Keratinocyte (primary cell): ENCODE data around the gene SAMD14. TPM values are rescaled to one million over a fixed set of nuclear protein-coding genes. Genes with fewer than 3 reads are reported as not detected.

Experiments
- DNase-seq: peaks from one replicate; pipeline ENCODE4 v3.0.0-alpha.2; 2011; ENCODE audit warnings: low read depth, missing footprints, low spot score
- FAIRE-seq: peaks from 2 replicates; lab custom pipeline; 2011; peaks lifted over from hg19 to GRCh38; lab: Jason Lieb, UNC
- H2AFZ ChIP-seq: 2 replicates; pipeline ENCODE4 v1.6.0; 2012; ENCODE audit warnings: low read length, control low read depth, inconsistent platforms; ENCODE audit not compliant: control insufficient read depth
- H3K27ac ChIP-seq: 2 replicates; pipeline ENCODE4 v1.5.1; 2011; ENCODE audit warnings: low read length; ENCODE audit not compliant: control insufficient read depth, insufficient read depth
- H3K27me3 ChIP-seq: 3 replicates; pipeline ENCODE4 v1.6.0; 2011; ENCODE audit warnings: low read length; ENCODE audit not compliant: control insufficient read depth, insufficient read depth; ENCODE audit errors: extremely low read depth
- H3K36me3 ChIP-seq, 2 experiments: 2 replicates in 1 of 2; 3 replicates in 1 of 2; pipeline ENCODE4 v1.5.1; 2011; ENCODE audit warnings: low read length in 2 of 2, mild to moderate bottlenecking in 1 of 2; ENCODE audit not compliant: control insufficient read depth in 2 of 2, insufficient read depth in 2 of 2; ENCODE audit errors: extremely low read depth in 1 of 2
- H3K4me1 ChIP-seq: 3 replicates; pipeline ENCODE4 v1.5.1; 2011; ENCODE audit warnings: low read length; ENCODE audit not compliant: control insufficient read depth, insufficient read depth; ENCODE audit errors: extremely low read depth
- H3K4me2 ChIP-seq: 3 replicates; pipeline ENCODE4 v1.6.0; 2011; ENCODE audit warnings: low read depth, low read length; ENCODE audit not compliant: control insufficient read depth, insufficient read depth; ENCODE audit errors: extremely low read depth
- H3K4me3 ChIP-seq, 3 experiments: fragments of 200-600 bp in 1 of 3; sonication (generic) in 1 of 3; 2 replicates in 2 of 3; 3 replicates in 1 of 3; pipeline ENCODE4 v1.5.1; 2011 to 2016; ENCODE audit warnings: low read length in 3 of 3, mild to moderate bottlenecking in 3 of 3, control low read depth in 2 of 3, inconsistent platforms in 1 of 3, low read depth in 1 of 3, mixed read lengths in 1 of 3, mixed run types in 1 of 3, moderate library complexity in 1 of 3; ENCODE audit not compliant: control insufficient read depth in 2 of 3, insufficient read depth in 2 of 3; ENCODE audit errors: extremely low read depth in 1 of 3
- H3K79me2 ChIP-seq: 2 replicates; pipeline ENCODE4 v1.6.0; 2012; ENCODE audit warnings: low read length; ENCODE audit not compliant: control insufficient read depth, insufficient read depth
- H3K9ac ChIP-seq: 3 replicates; pipeline ENCODE4 v1.6.0; 2011; ENCODE audit warnings: low read length; ENCODE audit not compliant: control insufficient read depth, insufficient read depth; ENCODE audit errors: extremely low read depth
- H3K9me1 ChIP-seq: 3 replicates; pipeline ENCODE4 v1.6.0; 2011; ENCODE audit warnings: low read length; ENCODE audit not compliant: control insufficient read depth, insufficient read depth; ENCODE audit errors: extremely low read depth
- H3K9me3 ChIP-seq: 2 replicates; pipeline ENCODE4 v1.5.1; 2012; ENCODE audit warnings: low read depth, low read length; ENCODE audit not compliant: control insufficient read depth
- H4K20me1 ChIP-seq: 3 replicates; pipeline ENCODE4 v1.6.0; 2011; ENCODE audit warnings: low read length; ENCODE audit not compliant: control insufficient read depth, insufficient read depth; ENCODE audit errors: extremely low read depth
- EZH2 ChIP-seq: IDR thresholded peaks from one replicate; pipeline ENCODE4 v1.6.1; 2012; ENCODE audit warnings: inconsistent platforms, mild to moderate bottlenecking, low read length, moderate library complexity
- dilution Hi-C: fragments of 300-500 bp; cut with MboI; formaldehyde crosslinking; loops from one replicate; pipeline ENCODE4 v1.7.0; 2020; ENCODE audit warnings: low sequenced_read_pairs; ENCODE audit not compliant: extremely low pct_ligation_motif_present
- polyA plus RNA-seq, 5 experiments: library from polyadenylated mRNA; depleted of rRNA in 3 of 5; stranded (reverse) in 3 of 5; stranded (forward) in 1 of 5; unstranded in 1 of 5; fragments of >200 nt; gene quantifications; 1 replicate in 1 of 5; 2 replicates in 3 of 5; 3 replicates in 1 of 5; pipeline versions ENCODE4 v1.2.1 to v1.2.3, GENCODE V29; 2011 to 2012; ENCODE audit warnings: missing spikeins in 2 of 5, low read depth in 1 of 5, low replicate concordance in 1 of 5
- TF ChIP-seq, protein P1 (sequence below), 3 experiments: IDR thresholded peaks in 1 of 3; conservative IDR thresholded peaks in 1 of 3; optimal IDR thresholded peaks in 1 of 3; 2 replicates in 2 of 3; 3 replicates in 1 of 3; pipeline versions ENCODE3 to v1.5.1; 2011; ENCODE audit warnings: low read length in 3 of 3, mild to moderate bottlenecking in 3 of 3, moderate library complexity in 2 of 3, control low read depth in 1 of 3, inconsistent platforms in 1 of 3; ENCODE audit not compliant: insufficient read depth in 2 of 3; ENCODE audit errors: extremely low read depth in 1 of 3

SAMD14 gene
- polyA plus RNA-seq, 1 donor (not counting 4 experiments of a cell fraction or from before 2014, with no cell fraction given), result not detected

DNA sequence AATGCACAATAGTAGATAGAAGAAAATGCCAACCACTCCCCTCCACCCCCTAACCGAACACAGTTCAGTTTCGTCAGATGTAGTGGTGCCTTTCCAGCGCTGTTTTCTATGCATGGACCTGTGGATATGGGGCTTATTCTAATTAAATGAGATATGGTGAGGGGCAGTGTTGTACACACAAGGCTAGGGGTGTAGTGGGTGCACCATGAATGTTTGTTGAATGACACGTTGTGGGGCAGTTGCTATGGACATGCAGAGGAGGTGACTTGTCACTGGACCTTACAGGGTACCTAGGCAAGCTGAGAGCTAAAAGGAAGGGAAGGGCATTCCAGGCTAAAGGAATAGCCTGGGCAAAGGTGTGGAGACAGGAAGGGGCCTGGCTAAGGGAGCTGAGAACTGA lies 31.4 kb downstream of the SAMD14 start:
- Histone ChIP-seq H3K36me3 (no peaks in the 10 kb centered on the region), H3K9ac (no peak overlapping the region), H3K4me2 (no peak overlapping the region), H3K9me1 (no peaks in the 10 kb centered on the region), H2AFZ (no peak overlapping the region), H3K79me2 (no peaks in the 10 kb centered on the region), H3K9me3 (no peaks in the 10 kb centered on the region), H3K4me1 (peaks cover 36% of the 10 kb centered on the region), H3K27ac (no peak overlapping the region), H4K20me1 (peaks cover 4% of the 10 kb centered on the region), H3K27me3 (no peaks in the 10 kb centered on the region), H3K4me3 (no peak overlapping the region)
- TF ChIP-seq, protein P1, sequence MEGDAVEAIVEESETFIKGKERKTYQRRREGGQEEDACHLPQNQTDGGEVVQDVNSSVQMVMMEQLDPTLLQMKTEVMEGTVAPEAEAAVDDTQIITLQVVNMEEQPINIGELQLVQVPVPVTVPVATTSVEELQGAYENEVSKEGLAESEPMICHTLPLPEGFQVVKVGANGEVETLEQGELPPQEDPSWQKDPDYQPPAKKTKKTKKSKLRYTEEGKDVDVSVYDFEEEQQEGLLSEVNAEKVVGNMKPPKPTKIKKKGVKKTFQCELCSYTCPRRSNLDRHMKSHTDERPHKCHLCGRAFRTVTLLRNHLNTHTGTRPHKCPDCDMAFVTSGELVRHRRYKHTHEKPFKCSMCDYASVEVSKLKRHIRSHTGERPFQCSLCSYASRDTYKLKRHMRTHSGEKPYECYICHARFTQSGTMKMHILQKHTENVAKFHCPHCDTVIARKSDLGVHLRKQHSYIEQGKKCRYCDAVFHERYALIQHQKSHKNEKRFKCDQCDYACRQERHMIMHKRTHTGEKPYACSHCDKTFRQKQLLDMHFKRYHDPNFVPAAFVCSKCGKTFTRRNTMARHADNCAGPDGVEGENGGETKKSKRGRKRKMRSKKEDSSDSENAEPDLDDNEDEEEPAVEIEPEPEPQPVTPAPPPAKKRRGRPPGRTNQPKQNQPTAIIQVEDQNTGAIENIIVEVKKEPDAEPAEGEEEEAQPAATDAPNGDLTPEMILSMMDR (optimal IDR thresholded peaks at IDR 0.05 in 1 of 3, IDR thresholded peaks at IDR 0.05 in 1 of 3, conservative IDR thresholded peaks at IDR 0.05 in 1 of 3; ENCODE audit: extremely low read depth in 1 of 3, insufficient read depth in 2 of 3, low read length in 3 of 3), result no peak
- no peak for TF ChIP-seq EZH2
- FAIRE-seq, result no peak
- no peak for DNase-seq
- dilution Hi-C loops, result no loop called here

DNA sequence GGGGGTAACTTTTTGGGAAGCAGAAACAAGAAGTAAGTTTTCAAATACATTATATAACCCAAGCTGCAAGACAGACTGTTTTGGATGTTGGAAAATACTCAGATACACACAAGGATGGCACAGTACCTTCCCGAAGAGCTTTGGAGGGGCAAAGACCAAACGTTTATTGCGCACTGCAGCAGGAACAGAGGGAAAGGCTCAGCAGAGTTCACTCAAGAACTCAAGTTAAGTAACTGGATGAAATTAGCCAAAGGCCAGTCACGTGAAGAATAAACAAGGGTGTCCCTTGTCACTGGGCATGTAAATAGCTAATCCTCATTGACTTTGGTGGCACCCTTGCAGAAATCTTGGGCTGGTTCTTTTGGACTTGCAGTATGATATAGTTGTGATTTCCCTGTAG lies 32.0 kb downstream of the SAMD14 start:
- no peak overlapping the region for H3K4me2 ChIP-seq
- TF ChIP-seq, protein P1 (optimal IDR thresholded peaks at IDR 0.05 in 1 of 3, IDR thresholded peaks at IDR 0.05 in 1 of 3, conservative IDR thresholded peaks at IDR 0.05 in 1 of 3; ENCODE audit: extremely low read depth in 1 of 3, insufficient read depth in 2 of 3, low read length in 3 of 3), result no peak
- no peak for TF ChIP-seq EZH2
- dilution Hi-C loops, result no loop called here

More for the DNA sequence above, 32.0 kb downstream of the SAMD14 start:
- Histone ChIP-seq H2AFZ (no peak overlapping the region), H3K9ac (no peak overlapping the region), H3K9me3 (no peaks in the 10 kb centered on the region), H3K9me1 (peaks cover 3% of the 10 kb centered on the region), H3K4me1 (peaks cover 39% of the 10 kb centered on the region), H3K36me3 (no peaks in the 10 kb centered on the region), H3K27me3 (no peaks in the 10 kb centered on the region), H4K20me1 (peaks cover 10% of the 10 kb centered on the region), H3K79me2 (no peaks in the 10 kb centered on the region), H3K27ac (no peak overlapping the region), H3K4me3 (no peak overlapping the region)
- no peak for DNase-seq
- FAIRE-seq, result no peak
